Astrocyte (in vitro differentiated cells and primary cell): ENCODE data around the gene DGKB.

Experiments
- EZH2 ChIP-seq: IDR thresholded peaks from 2 replicates; pipeline ENCODE4 v1.6.1; 2012; ENCODE audit warnings: mild to moderate bottlenecking, low read length, inconsistent platforms; ENCODE audit not compliant: insufficient read depth
- TF ChIP-seq, protein P1 (sequence below): IDR thresholded peaks from 2 replicates; pipeline ENCODE4 v1.5.1; 2011; ENCODE audit warnings: low read depth, mild to moderate bottlenecking, inconsistent platforms, low read length, moderate library complexity; ENCODE audit not compliant: insufficient read depth

- TF ChIP-seq, protein P1, sequence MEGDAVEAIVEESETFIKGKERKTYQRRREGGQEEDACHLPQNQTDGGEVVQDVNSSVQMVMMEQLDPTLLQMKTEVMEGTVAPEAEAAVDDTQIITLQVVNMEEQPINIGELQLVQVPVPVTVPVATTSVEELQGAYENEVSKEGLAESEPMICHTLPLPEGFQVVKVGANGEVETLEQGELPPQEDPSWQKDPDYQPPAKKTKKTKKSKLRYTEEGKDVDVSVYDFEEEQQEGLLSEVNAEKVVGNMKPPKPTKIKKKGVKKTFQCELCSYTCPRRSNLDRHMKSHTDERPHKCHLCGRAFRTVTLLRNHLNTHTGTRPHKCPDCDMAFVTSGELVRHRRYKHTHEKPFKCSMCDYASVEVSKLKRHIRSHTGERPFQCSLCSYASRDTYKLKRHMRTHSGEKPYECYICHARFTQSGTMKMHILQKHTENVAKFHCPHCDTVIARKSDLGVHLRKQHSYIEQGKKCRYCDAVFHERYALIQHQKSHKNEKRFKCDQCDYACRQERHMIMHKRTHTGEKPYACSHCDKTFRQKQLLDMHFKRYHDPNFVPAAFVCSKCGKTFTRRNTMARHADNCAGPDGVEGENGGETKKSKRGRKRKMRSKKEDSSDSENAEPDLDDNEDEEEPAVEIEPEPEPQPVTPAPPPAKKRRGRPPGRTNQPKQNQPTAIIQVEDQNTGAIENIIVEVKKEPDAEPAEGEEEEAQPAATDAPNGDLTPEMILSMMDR = no peak
- no peak for TF ChIP-seq EZH2
These were observed 306.1 kb downstream of the DGKB start for GRCh38 chr7:14596421-14596820.
